MM.1S (cell line): Measurements from ENCODE around the gene MS4A8.

Experiments used
- DNase-seq: peaks from one replicate; pipeline ENCODE4 v3.0.0-alpha.2; 2015
- H2AFZ ChIP-seq: fragments of 300-600 bp; sonication (generic); 2 replicates; pipeline ENCODE4 v1.6.0; 2016; ENCODE audit warnings: antibody characterized with exemption, low read length
- H3F3A ChIP-seq: fragments of 300-600 bp; sonication (generic); 2 replicates; pipeline ENCODE4 v1.6.1; 2016; ENCODE audit warnings: mild to moderate bottlenecking, antibody characterized with exemption, low read length, moderate library complexity, mixed read lengths; ENCODE audit not compliant: insufficient read depth
- H3K27ac ChIP-seq: fragments of 300-600 bp; sonication (generic); 2 replicates; pipeline ENCODE4 v1.5.1; 2016; ENCODE audit warnings: mild to moderate bottlenecking, low read length
- H3K27me3 ChIP-seq: fragments of 300-600 bp; sonication (generic); replicated peaks from 2 replicates; pipeline ENCODE4 v1.6.0; 2016; ENCODE audit warnings: low read length; ENCODE audit not compliant: insufficient read depth
- H3K36me3 ChIP-seq: fragments of 300-600 bp; sonication (generic); replicated peaks from 2 replicates; pipeline ENCODE4 v1.6.1; 2016; ENCODE audit warnings: mild to moderate bottlenecking, low read length, mixed read lengths; ENCODE audit not compliant: insufficient read depth
- H3K4me1 ChIP-seq: fragments of 300-600 bp; sonication (generic); 2 replicates; pipeline ENCODE4 v1.6.1; 2016; ENCODE audit warnings: low read length, mixed read lengths
- H3K4me2 ChIP-seq: fragments of 300-600 bp; sonication (generic); 2 replicates; pipeline ENCODE4 v1.6.0; 2016; ENCODE audit warnings: low read depth, low read length
- H3K4me3 ChIP-seq: fragments of 300-600 bp; sonication (generic); 2 replicates; pipeline ENCODE4 v1.5.1; 2016; ENCODE audit warnings: low read length, mixed read lengths
- H3K79me2 ChIP-seq: fragments of 300-600 bp; sonication (generic); 2 replicates; pipeline ENCODE4 v1.6.1; 2016; ENCODE audit warnings: mixed run types, low read length, mixed read lengths
- H3K9ac ChIP-seq: fragments of 300-600 bp; sonication (generic); 2 replicates; pipeline ENCODE4 v1.6.1; 2016; ENCODE audit warnings: low read length, mixed read lengths
- H3K9me2 ChIP-seq: fragments of 300-600 bp; sonication (generic); replicated peaks from 2 replicates; pipeline ENCODE4 v1.6.1; 2016; ENCODE audit warnings: mild to moderate bottlenecking, low read length, mixed read lengths; ENCODE audit not compliant: insufficient read depth
- H3K9me3 ChIP-seq: fragments of 300-600 bp; sonication (generic); replicated peaks from 2 replicates; pipeline ENCODE4 v1.6.1; 2016; ENCODE audit warnings: mild to moderate bottlenecking, low read length, mixed read lengths; ENCODE audit not compliant: insufficient read depth
- H4K20me1 ChIP-seq: fragments of 300-600 bp; sonication (generic); 2 replicates; pipeline ENCODE4 v1.6.1; 2016; ENCODE audit warnings: mild to moderate bottlenecking, low read length, moderate library complexity, mixed read lengths; ENCODE audit not compliant: insufficient read depth
- EZH2 ChIP-seq: fragments of 300-600 bp; sonication (generic); optimal IDR thresholded peaks from 2 replicates; pipeline ENCODE3; 2017; ENCODE audit warnings: low read depth, mild to moderate bottlenecking, antibody characterized with exemption, low read length, mixed read lengths
- EZH2phosphoT487 ChIP-seq: fragments of 300-600 bp; sonication (generic); IDR thresholded peaks from 2 replicates; pipeline ENCODE4 v1.6.1; 2018; ENCODE audit warnings: antibody characterized with exemption, low read length
- TF ChIP-seq, protein P1 (sequence below): fragments of 300-600 bp; sonication (generic); IDR thresholded peaks from 2 replicates; pipeline ENCODE4 v1.5.1; 2016; ENCODE audit warnings: antibody characterized with exemption, low read length, mixed read lengths

Gene MS4A8

DNA sequence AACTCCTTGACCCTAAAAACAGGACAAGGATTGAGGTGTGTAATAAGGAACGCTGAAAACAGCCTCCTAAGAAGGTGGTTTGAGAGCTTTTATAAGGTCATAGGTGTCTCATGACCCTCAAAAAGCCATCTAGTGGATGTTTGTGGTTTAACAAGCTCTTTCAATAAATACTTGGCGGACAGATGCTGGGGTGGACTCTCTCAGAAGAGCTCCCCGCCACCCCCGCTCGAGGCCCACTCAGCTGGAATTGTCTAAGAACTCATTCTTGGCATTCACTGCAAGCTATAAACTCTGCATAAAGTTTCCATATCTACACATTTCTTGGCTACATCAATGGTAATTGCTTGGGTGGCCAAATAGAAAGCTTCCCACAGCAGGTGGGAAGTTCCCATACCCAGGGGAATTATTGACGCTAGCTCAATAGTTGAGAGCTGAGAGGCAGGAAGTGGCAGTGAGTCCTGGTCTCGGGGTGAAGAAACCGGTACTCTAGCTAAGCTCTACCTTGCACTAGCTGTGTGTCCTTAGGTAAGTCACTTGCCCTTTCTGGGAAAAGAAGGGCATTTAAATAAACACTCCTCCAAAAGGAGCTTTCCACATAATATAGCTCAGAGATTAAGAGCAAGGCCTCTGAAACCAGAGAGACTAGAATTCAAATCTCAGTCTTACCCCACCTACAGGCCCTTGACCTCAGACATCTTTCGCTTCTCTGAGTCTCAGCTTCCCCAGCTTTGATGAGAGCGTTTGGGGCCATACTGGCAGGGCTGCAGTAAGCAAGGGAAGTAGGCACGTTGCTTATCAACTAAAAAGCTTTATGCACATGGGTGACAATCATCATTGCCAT, 63.7 kb downstream of the MS4A8 start:
- TF ChIP-seq EZH2 (no peak), EZH2phosphoT487 (no peak)
- TF ChIP-seq, protein P1, sequence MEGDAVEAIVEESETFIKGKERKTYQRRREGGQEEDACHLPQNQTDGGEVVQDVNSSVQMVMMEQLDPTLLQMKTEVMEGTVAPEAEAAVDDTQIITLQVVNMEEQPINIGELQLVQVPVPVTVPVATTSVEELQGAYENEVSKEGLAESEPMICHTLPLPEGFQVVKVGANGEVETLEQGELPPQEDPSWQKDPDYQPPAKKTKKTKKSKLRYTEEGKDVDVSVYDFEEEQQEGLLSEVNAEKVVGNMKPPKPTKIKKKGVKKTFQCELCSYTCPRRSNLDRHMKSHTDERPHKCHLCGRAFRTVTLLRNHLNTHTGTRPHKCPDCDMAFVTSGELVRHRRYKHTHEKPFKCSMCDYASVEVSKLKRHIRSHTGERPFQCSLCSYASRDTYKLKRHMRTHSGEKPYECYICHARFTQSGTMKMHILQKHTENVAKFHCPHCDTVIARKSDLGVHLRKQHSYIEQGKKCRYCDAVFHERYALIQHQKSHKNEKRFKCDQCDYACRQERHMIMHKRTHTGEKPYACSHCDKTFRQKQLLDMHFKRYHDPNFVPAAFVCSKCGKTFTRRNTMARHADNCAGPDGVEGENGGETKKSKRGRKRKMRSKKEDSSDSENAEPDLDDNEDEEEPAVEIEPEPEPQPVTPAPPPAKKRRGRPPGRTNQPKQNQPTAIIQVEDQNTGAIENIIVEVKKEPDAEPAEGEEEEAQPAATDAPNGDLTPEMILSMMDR: peak; percentile 33; the same call in 1 of the 2 replicates
- no peak overlapping the region for H3K4me3 ChIP-seq
- no peaks in the 10 kb centered on the region for H3K27me3 ChIP-seq
- H3K9me3 ChIP-seq: no peaks in the 10 kb centered on the region
- no peaks in the 10 kb centered on the region for H4K20me1 ChIP-seq
- H3K4me2 ChIP-seq: no peak overlapping the region
- peak; percentile 23 for DNase-seq
- H3K27ac ChIP-seq: no peak overlapping the region
- no peak overlapping the region for H3K9ac ChIP-seq
- H3K79me2 ChIP-seq: no peaks in the 10 kb centered on the region
- no peaks in the 10 kb centered on the region for H3K36me3 ChIP-seq
- H3K9me2 ChIP-seq: no peaks in the 10 kb centered on the region
- peaks cover 14% of the 10 kb centered on the region for H3F3A ChIP-seq
- H2AFZ ChIP-seq: no peak overlapping the region
- peaks cover 48% of the 10 kb centered on the region for H3K4me1 ChIP-seq

DNA sequence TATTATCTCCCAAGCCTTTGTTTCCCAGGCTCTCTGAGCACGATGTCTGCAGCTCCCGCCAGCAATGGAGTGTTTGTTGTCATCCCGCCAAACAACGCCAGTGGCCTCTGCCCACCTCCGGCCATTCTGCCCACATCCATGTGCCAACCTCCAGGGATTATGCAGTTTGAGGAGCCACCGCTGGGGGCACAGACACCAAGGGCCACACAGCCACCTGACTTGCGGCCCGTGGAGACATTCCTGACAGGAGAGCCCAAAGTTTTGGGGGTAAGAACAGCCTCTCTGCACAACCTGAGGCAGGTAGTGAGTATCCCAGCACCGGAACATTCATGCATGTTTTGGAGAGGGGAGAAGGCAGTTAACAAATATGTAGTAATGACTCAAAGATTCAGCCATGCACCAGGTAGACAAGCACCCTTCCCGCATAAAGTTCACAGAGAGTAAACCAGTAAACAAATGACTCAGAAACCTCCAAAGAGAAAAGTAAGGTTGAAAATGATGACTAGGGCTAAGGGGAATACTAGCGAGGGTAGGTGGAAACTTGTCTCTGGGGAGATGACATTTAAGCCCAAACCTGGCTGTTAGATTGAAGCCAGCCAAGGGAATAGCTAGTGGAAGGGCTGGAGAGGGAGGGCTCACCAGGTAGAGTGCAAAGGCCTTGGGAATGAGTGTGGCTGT, 64.4 kb downstream of the MS4A8 start:
- Histone ChIP-seq H3K36me3 (no peaks in the 10 kb centered on the region), H3F3A (peaks cover 14% of the 10 kb centered on the region), H3K4me1 (peaks cover 48% of the 10 kb centered on the region), H3K9ac (no peak overlapping the region), H2AFZ (no peak overlapping the region), H3K9me2 (no peaks in the 10 kb centered on the region), H3K9me3 (no peaks in the 10 kb centered on the region), H3K79me2 (no peaks in the 10 kb centered on the region), H3K27me3 (no peaks in the 10 kb centered on the region), H3K4me3 (no peak overlapping the region), H4K20me1 (no peaks in the 10 kb centered on the region), H3K4me2 (0 out of 2 replicates have a peak overlapping the region, but pooled peaks have one; percentile 55), H3K27ac (peak overlapping the region; percentile 75; the same call in 1 of the 2 replicates)
- TF ChIP-seq EZH2 (no peak), EZH2phosphoT487 (no peak)
- TF ChIP-seq, protein P1: no peak
- no peak for DNase-seq

DNA sequence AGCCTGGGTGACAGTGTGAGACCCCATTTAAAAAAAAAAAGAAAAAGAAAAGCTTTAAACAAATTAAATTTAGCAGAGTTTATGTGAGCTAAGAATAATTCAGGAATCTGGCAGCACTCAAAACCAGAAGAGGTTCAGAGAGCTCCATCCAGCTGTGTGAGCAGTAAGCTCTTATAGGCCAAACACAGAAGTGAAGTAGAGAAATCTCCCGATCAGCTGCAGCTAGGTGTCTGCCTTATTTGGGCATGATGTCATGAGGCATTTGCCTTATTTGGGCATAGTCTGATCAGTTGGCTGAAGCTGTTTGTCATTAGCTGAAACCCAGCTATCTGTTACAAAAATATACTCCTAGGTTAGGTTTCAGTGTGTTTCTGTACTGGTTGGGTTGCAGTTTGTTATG, 65.5 kb downstream of the MS4A8 start:
- Histone ChIP-seq H3K9ac (no peak overlapping the region), H3K27me3 (no peaks in the 10 kb centered on the region), H3K4me3 (no peak overlapping the region), H3K9me3 (no peaks in the 10 kb centered on the region), H4K20me1 (no peaks in the 10 kb centered on the region), H3K4me2 (peak overlapping the region; percentile 55), H3K9me2 (no peaks in the 10 kb centered on the region), H3K79me2 (no peaks in the 10 kb centered on the region), H3F3A (peaks cover 14% of the 10 kb centered on the region), H3K27ac (peak overlapping the region; percentile 75), H3K36me3 (no peaks in the 10 kb centered on the region), H2AFZ (no peak overlapping the region), H3K4me1 (peaks cover 48% of the 10 kb centered on the region)
- TF ChIP-seq EZH2: no peak
- TF ChIP-seq, protein P1: no peak
- no peak for TF ChIP-seq EZH2phosphoT487
- DNase-seq: peak; percentile 91
